ENCODE results near the gene IGSF8.

IGSF8 gene, protein sequence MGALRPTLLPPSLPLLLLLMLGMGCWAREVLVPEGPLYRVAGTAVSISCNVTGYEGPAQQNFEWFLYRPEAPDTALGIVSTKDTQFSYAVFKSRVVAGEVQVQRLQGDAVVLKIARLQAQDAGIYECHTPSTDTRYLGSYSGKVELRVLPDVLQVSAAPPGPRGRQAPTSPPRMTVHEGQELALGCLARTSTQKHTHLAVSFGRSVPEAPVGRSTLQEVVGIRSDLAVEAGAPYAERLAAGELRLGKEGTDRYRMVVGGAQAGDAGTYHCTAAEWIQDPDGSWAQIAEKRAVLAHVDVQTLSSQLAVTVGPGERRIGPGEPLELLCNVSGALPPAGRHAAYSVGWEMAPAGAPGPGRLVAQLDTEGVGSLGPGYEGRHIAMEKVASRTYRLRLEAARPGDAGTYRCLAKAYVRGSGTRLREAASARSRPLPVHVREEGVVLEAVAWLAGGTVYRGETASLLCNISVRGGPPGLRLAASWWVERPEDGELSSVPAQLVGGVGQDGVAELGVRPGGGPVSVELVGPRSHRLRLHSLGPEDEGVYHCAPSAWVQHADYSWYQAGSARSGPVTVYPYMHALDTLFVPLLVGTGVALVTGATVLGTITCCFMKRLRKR

DNA sequence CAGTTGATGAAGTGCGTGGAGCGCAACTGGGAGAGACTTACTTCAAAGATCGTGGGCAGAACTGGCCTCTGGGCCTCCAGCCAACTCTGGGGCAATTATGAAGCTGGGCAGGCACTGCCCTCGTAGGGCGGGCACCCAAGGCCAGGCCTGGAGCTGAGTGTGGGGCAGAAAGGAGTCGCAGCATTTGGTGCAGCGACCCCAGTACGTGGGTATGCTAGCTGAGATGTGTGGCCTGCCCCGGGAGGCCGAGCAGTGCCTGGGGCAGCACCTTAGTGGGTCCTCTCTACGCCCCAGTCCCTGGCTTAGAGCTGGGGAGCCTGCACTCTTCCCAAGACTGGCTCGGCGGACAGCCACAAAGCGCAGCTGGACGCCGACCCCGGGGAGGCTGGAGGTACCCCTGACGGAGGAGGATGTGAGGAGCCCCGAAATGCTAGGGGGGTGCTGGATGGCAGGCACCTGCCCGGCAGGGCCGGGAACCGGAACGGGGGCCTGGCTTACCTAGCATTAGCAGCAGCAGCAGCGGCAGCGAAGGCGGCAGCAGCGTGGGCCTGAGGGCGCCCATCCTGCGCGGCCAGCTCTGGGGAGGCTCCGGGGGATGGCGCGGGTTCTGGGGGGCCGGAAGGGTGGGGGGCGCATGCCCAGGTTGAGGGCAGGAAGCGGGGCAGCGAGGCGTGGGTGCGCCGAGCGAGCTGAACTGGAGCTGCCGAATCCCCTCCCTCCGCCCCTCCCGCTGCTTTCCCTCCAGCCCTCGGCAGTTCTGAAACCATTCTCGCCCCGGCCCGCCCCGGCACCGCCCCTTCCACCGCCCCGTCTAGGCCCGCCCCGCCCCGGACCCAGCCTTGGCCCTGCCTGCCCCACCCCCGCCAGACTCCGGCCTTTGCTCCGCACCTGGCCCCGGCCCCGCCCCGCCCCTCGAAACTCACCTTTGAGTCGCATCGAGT is at the start of gene IGSF8:
Gene IGSF8 (minus strand): TSS at position 709 of the 941 bp plus-strand sequence. CDS start 147 bp downstream, at position 562.
- TF ChIP-seq, protein P1, sequence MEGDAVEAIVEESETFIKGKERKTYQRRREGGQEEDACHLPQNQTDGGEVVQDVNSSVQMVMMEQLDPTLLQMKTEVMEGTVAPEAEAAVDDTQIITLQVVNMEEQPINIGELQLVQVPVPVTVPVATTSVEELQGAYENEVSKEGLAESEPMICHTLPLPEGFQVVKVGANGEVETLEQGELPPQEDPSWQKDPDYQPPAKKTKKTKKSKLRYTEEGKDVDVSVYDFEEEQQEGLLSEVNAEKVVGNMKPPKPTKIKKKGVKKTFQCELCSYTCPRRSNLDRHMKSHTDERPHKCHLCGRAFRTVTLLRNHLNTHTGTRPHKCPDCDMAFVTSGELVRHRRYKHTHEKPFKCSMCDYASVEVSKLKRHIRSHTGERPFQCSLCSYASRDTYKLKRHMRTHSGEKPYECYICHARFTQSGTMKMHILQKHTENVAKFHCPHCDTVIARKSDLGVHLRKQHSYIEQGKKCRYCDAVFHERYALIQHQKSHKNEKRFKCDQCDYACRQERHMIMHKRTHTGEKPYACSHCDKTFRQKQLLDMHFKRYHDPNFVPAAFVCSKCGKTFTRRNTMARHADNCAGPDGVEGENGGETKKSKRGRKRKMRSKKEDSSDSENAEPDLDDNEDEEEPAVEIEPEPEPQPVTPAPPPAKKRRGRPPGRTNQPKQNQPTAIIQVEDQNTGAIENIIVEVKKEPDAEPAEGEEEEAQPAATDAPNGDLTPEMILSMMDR (conservative IDR thresholded peaks at IDR 0.05; ENCODE audit: control insufficient read depth, insufficient read depth, low read depth, low read length) = no peak
- peak within 1 kb of the TSS; percentile 63 for H3K4me3 ChIP-seq (ENCODE audit: control insufficient read depth, low read depth, low read length)
- DNase-seq (ENCODE audit: low read depth) = peak; percentile 60

DNA sequence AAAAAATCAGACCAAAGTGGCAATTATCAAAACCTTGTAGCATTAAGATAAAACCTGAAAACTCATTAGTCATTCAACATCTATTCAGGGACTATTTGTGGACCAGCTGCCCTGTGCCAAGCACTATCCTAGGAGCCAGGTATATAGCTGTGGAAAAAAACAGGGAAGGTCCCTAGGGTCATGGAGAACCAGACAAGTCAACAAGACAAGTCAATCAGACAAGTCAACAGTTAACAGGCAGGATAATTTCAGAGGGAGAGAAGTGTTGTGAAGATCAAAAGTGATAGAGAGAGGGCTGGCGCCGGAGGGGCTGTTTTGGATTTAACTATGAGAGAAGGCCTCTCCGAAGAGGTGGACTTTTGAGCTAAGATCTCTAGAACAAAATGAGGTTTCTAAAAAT is 49.7 kb upstream of the IGSF8 start:
- H3K4me3 ChIP-seq (ENCODE audit: control insufficient read depth, low read depth, low read length) = no peak overlapping the region
- TF ChIP-seq, protein P1 (conservative IDR thresholded peaks at IDR 0.05; ENCODE audit: control insufficient read depth, insufficient read depth, low read depth, low read length) = no peak
- DNase-seq (ENCODE audit: low read depth) = no peak

DNA sequence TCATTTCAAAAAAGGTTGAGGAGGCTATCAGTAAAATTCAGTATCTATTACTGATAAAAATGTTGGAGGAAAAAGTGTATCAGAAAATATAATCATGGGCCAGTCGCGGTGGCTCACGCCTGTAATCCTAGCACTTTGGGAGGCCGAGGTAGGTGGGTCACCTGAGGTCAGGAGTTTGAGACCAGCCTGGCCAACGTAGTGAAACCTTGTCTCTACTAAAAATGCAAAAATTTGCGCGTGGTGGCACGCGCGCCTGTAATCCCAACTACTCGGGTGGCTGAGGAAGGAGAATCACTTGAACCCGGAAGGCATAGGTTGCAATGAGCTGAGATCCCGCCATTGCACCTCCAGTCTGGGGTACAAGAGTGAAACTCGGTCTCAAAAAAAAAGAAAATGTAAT is 47.7 kb upstream of the IGSF8 start:
- no peak overlapping the region for H3K4me3 ChIP-seq (ENCODE audit: control insufficient read depth, low read depth, low read length)
- TF ChIP-seq, protein P1 (conservative IDR thresholded peaks at IDR 0.05; ENCODE audit: control insufficient read depth, insufficient read depth, low read depth, low read length) = no peak
- no peak for DNase-seq (ENCODE audit: low read depth)

DNA sequence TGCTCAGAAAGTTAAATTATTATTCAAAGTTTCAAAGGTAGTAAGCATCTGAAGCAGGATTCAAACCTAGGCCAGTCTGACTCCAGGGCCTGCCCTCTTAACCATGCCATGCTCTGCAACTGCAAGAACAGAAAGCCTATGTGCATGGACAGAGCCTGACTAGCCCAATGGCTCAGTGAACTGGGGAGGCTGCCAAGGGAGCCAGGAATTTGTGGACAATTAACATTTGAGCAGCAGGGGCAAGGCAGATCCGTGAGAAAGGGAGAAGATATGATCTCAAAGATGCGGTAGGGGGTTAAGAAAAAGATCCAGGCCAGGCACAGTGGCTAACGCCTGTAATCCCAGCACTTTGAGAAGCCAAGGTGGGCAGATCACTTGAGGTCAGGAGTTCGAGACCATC is 46.5 kb upstream of the IGSF8 start:
- no peak overlapping the region for H3K4me3 ChIP-seq (ENCODE audit: control insufficient read depth, low read depth, low read length)
- TF ChIP-seq, protein P1 (conservative IDR thresholded peaks at IDR 0.05; ENCODE audit: control insufficient read depth, insufficient read depth, low read depth, low read length) = no peak
- DNase-seq (ENCODE audit: low read depth) = no peak

DNA sequence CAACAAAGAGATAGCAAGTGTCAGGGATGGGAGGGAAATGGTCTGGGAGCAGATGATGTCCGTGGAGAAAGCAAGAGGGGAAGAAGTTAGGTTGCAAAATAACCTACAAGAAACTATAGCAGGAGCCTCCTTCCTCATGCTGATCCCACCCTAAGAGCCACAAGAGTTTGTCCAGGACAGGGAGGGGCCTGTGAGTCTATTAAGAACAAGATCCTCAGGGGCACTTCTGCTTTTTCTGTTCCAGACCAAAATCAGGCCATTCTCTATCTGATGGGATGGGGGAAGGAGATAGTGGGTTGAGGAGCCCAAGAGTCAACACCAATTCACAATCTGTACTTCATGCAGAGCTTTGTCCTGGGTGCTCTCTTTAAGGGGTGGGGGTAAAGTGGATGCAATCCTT is 45.3 kb upstream of the IGSF8 start:
- no peak overlapping the region for H3K4me3 ChIP-seq (ENCODE audit: control insufficient read depth, low read depth, low read length)
- no peak for DNase-seq (ENCODE audit: low read depth)
- TF ChIP-seq, protein P1 (conservative IDR thresholded peaks at IDR 0.05; ENCODE audit: control insufficient read depth, insufficient read depth, low read depth, low read length) = no peak

DNA sequence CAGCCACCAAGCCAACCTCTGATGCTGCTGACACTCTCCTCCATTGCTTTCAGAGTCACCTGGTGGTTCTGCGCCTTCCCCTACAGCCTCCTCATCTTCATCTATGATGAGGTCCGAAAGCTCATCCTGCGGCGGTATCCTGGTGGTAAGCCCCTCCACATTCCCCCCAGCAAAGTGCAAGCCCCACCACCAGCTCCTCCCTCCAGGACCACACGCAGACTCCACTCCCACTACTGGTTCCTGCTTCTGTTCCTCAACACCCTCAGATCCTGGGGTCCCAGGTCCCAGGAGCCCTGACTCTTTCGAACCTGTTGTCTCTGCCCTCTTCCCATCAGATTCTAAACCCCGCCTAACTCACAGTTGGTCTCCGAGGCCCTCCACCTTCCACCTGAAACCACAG is 41.4 kb upstream of the IGSF8 start:
- no peak overlapping the region for H3K4me3 ChIP-seq (ENCODE audit: control insufficient read depth, low read depth, low read length)
- TF ChIP-seq, protein P1 (conservative IDR thresholded peaks at IDR 0.05; ENCODE audit: control insufficient read depth, insufficient read depth, low read depth, low read length) = no peak
- DNase-seq (ENCODE audit: low read depth) = no peak
